GM23338 (cell line): Measurements from ENCODE around the gene AP1S3.

Experiments used
- CREB1 ChIP-seq: fragments of 250-450 bp; sonication (Bioruptor Pico); IDR thresholded peaks from 2 replicates; pipeline ENCODE4 v1.5.0; 2020; ENCODE audit warnings: low read depth, mild to moderate bottlenecking, moderate library complexity
- CTCF ChIP-seq, 2 experiments: fragments of 200-600 bp in 1 of 2; sonication (generic) in 1 of 2; conservative IDR thresholded peaks; 2 replicates each; pipeline versions ENCODE4 v1.5.1 to v1.6.1; 2016 to 2017; ENCODE audit warnings: antibody characterized with exemption in 2 of 2, low read depth in 2 of 2, mild to moderate bottlenecking in 2 of 2, moderate library complexity in 1 of 2
- ETS1 ChIP-seq: IDR thresholded peaks from 2 replicates; pipeline ENCODE4 v1.6.1; 2016; ENCODE audit warnings: antibody characterized with exemption
- EZH2 ChIP-seq: fragments of 200-600 bp; sonication (generic); IDR thresholded peaks from one replicate; pipeline ENCODE4 v1.8.0; 2017; ENCODE audit warnings: antibody characterized with exemption, mild to moderate bottlenecking, low read depth; ENCODE audit not compliant: unreplicated experiment
- EZH2phosphoT487 ChIP-seq: fragments of 200-600 bp; sonication (generic); IDR thresholded peaks from one replicate; pipeline ENCODE4 v1.8.1; 2018; ENCODE audit warnings: antibody characterized with exemption; ENCODE audit not compliant: unreplicated experiment
- JUNB ChIP-seq: IDR thresholded peaks from one replicate; pipeline ENCODE4 v1.6.1; 2016; ENCODE audit warnings: antibody characterized with exemption; ENCODE audit not compliant: unreplicated experiment
- POLR2AphosphoS5 ChIP-seq: IDR thresholded peaks from 2 replicates; pipeline ENCODE4 v1.6.1; 2016; ENCODE audit warnings: antibody characterized with exemption, low read depth
- REST ChIP-seq: IDR thresholded peaks from one replicate; pipeline ENCODE4 v1.6.1; 2018; ENCODE audit warnings: antibody characterized with exemption; ENCODE audit not compliant: unreplicated experiment
- ZNF114 ChIP-seq: fragments of 250-450 bp; sonication (Bioruptor Pico); IDR thresholded peaks from 2 replicates; pipeline ENCODE4 v1.5.0; 2020; ENCODE audit warnings: mild to moderate bottlenecking, moderate library complexity

GRCh38 chr2:223737207-223737606, 100.2 kb downstream of the AP1S3 start:
- no peak for TF ChIP-seq CTCF (conservative IDR thresholded peaks at IDR 0.05; ENCODE audit: low read depth in 2 of 2)
- no peak for TF ChIP-seq POLR2AphosphoS5
- no peak for TF ChIP-seq EZH2phosphoT487
- TF ChIP-seq CREB1, result no peak
- no peak for TF ChIP-seq EZH2
- no peak for TF ChIP-seq ETS1
- TF ChIP-seq ZNF114 (CRISPR knock-in tag), result no peak
- TF ChIP-seq REST, result no peak
- TF ChIP-seq JUNB, result no peak
